NB4 (cell line): ENCODE measurements around the gene TRPV6.

ENCODE experiments used
- CTCF ChIP-seq: IDR thresholded peaks from one replicate; pipeline ENCODE4 v1.5.1; 2012; ENCODE audit warnings: low read depth, low read length
- MAX ChIP-seq: IDR thresholded peaks from 2 replicates; pipeline ENCODE4 v1.6.1; 2011; ENCODE audit warnings: low read depth, low read length
- MYC ChIP-seq: IDR thresholded peaks from 2 replicates; pipeline ENCODE4 v1.6.1; 2011; ENCODE audit warnings: low read depth, low read length
- POLR2A ChIP-seq: IDR thresholded peaks from 2 replicates; pipeline ENCODE4 v1.6.1; 2011; ENCODE audit warnings: mild to moderate bottlenecking; ENCODE audit not compliant: insufficient read length; ENCODE audit errors: extremely low read depth

GRCh38 chr7:142892951-142893350 is 7.4 kb upstream of the TRPV6 start:
- TF ChIP-seq CTCF, result no peak
- no peak for TF ChIP-seq POLR2A
- no peak for TF ChIP-seq MYC
- TF ChIP-seq MAX, result no peak
